Measurements from ENCODE around the gene GNAQ.
"Not testable (repeated sequence)": the region's sequence is repeated elsewhere in the genome, so short reads cannot be mapped to it uniquely, and the experiment has no call there.

Gene GNAQ

GRCh38 chr9:77702521-77703390 lies 328.9 kb downstream of the GNAQ start:
- not testable (repeated sequence) for DNase-seq (ENCODE audit: low read depth, low spot score)

- no peak for DNase-seq (ENCODE audit: low read depth, low spot score)
Measured at GRCh38 chr9:77697238-77697984, 334.2 kb downstream of the GNAQ start.

- DNase-seq (ENCODE audit: low read depth, low spot score), result not testable (repeated sequence)
Measured at GRCh38 chr9:77690723-77691122, 340.9 kb downstream of the GNAQ start.

- DNase-seq (ENCODE audit: low read depth, low spot score), result not testable (repeated sequence)
Measured at GRCh38 chr9:77690119-77690518, 341.5 kb downstream of the GNAQ start.

- not testable (repeated sequence) for DNase-seq (ENCODE audit: low read depth, low spot score)
Measured at GRCh38 chr9:77687737-77688136, 343.9 kb downstream of the GNAQ start.

- no peak for DNase-seq (ENCODE audit: low read depth, low spot score)
Measured at GRCh38 chr9:77680581-77680980, 351.0 kb downstream of the GNAQ start.

- no peak for DNase-seq (ENCODE audit: low read depth, low spot score)
Measured at GRCh38 chr9:77679661-77680368, 351.8 kb downstream of the GNAQ start.

GRCh38 chr9:77679088-77679487 lies 352.5 kb downstream of the GNAQ start:
- no peak for DNase-seq (ENCODE audit: low read depth, low spot score)

- no peak for DNase-seq (ENCODE audit: low read depth, low spot score)
Measured at GRCh38 chr9:77677957-77678535, 353.6 kb downstream of the GNAQ start.

GRCh38 chr9:77677397-77677796 lies 354.2 kb downstream of the GNAQ start:
- DNase-seq (ENCODE audit: low read depth, low spot score), result no peak

- no peak for DNase-seq (ENCODE audit: low read depth, low spot score)
Measured at GRCh38 chr9:77673941-77674791, 357.4 kb downstream of the GNAQ start.

- DNase-seq (ENCODE audit: low read depth, low spot score), result no peak
Measured at GRCh38 chr9:77672183-77672582, 359.4 kb downstream of the GNAQ start.

GRCh38 chr9:77667151-77667550 lies 364.5 kb downstream of the GNAQ start:
- DNase-seq (ENCODE audit: low read depth, low spot score), result no peak
